HuH-7.5 (cell line): ENCODE data around the gene SLC35G3.
"Not testable (repeated sequence)": the region's sequence is repeated elsewhere in the genome, so short reads cannot be mapped to it uniquely, and the experiment has no call there.

Experiments
- DNase-seq: peaks from one replicate; pipeline ENCODE4 v3.0.0; 2011; ENCODE audit warnings: low spot score

The SLC35G3 gene

GRCh38 chr17:35163886-35164285 lies 30.3 kb downstream of the SLC35G3 start:
- no peak for DNase-seq

- no peak for DNase-seq
These were observed 31.4 kb downstream of the SLC35G3 start for GRCh38 chr17:35162755-35163154.

GRCh38 chr17:35161281-35161761 lies 32.9 kb downstream of the SLC35G3 start:
- DNase-seq: no peak

- no peak for DNase-seq
These were observed 33.6 kb downstream of the SLC35G3 start for GRCh38 chr17:35160354-35161201.

GRCh38 chr17:35159940-35160339 lies 34.3 kb downstream of the SLC35G3 start:
- DNase-seq: no peak

GRCh38 chr17:35155246-35155645 lies 38.9 kb downstream of the SLC35G3 start:
- no peak for DNase-seq

GRCh38 chr17:35154196-35155165 lies 39.7 kb downstream of the SLC35G3 start:
- no peak for DNase-seq

- no peak for DNase-seq
These were observed 41.6 kb downstream of the SLC35G3 start for GRCh38 chr17:35152421-35153140.

- not testable (repeated sequence) for DNase-seq
These were observed 43.1 kb downstream of the SLC35G3 start for GRCh38 chr17:35151080-35151479.

- DNase-seq: no peak
These were observed 44.3 kb downstream of the SLC35G3 start for GRCh38 chr17:35149941-35150340.

GRCh38 chr17:35148144-35148543 lies 46.0 kb downstream of the SLC35G3 start:
- no peak for DNase-seq

- DNase-seq: no peak
These were observed 46.8 kb downstream of the SLC35G3 start, which contains the start of gene UNC45B for GRCh38 chr17:35147375-35147905. TSS of gene UNC45B (plus strand) at chr17:35147817. CDS start at chr17:35148264, 447 bp downstream.

GRCh38 chr17:35146214-35146833 lies 47.9 kb downstream of the SLC35G3 start:
- DNase-seq: no peak

GRCh38 chr17:35144840-35145239 lies 49.4 kb downstream of the SLC35G3 start:
- no peak for DNase-seq
